Measurements from ENCODE around the gene SKIC8. TPM values are rescaled to one million over a fixed set of nuclear protein-coding genes. Genes with fewer than 3 reads are reported as not detected.

The SKIC8 gene
- total RNA-seq, 1 experiment from 2014 or later, result 188 TPM

DNA sequence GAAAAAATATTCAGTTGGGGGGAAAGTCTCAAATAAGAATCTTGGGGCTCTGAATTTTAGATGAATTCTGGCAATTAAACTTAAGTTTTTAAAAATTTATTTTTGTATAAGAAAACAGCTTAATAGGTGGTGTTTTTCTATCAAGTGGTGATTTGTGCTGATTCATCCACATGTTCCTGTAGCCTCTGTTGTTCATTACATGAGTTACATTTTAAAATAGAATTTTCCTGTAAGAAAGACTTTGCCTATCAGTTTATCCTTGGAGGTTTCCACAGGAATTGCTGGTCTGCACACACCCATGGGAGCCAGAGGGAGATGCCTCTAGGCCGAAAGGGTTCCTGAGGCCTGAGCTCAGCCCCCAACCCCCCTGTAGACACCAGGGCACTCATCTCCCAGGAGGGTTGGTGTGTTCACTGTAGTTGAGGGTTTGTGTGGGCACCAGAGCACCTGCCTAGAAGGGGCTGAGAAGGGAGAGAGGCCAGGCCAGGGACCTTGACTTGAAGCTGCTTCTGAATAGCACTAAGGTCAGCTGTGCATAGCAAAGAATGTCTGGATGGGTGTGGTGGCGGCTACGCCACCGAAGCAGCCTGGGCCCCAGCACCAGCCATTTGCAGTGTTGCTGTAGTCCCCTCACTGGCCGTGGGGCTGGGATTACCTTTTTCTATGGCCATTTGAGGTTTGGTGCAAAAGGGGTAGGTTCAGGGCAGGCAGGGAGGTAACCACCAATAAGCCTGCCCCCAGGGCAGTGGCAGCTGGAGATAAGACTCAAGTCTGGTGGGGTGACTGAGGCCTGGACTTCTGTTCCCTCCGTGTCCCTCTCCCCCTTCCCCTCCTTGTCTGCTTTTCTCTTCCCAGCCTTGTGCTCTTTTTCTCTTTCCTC, 23.1 kb downstream of the SKIC8 start:
- Histone ChIP-seq H3K4me3 (no peak overlapping the region), H3K9me3 (no peaks in the 10 kb centered on the region), H3K36me3 (peaks cover 4% of the 10 kb centered on the region), H3K27me3 (no peaks in the 10 kb centered on the region)
- DNase-seq, result no peak

DNA sequence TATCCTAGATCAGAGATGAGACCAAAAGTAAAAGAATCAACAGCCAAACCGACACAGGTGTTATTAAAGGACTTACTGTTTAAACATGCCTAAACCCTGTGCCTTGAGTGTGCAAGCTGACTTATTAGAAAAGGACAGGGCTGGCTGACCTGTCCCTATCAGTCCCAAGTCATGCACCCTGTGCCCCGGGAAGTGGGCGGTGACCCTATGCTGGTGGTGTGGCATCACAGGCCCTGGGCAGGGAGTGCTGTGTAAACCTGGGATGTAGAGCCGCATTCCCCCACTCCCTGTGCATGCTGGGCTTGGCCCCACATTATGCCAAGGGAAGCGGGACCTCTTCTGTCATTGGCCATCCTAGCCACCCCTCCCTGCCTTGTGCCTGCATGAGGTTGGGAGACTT, 24.4 kb downstream of the SKIC8 start:
- no peak for DNase-seq
- Histone ChIP-seq H3K9me3 (no peaks in the 10 kb centered on the region), H3K27me3 (no peaks in the 10 kb centered on the region), H3K4me3 (no peak overlapping the region), H3K36me3 (peaks cover 4% of the 10 kb centered on the region)

DNA sequence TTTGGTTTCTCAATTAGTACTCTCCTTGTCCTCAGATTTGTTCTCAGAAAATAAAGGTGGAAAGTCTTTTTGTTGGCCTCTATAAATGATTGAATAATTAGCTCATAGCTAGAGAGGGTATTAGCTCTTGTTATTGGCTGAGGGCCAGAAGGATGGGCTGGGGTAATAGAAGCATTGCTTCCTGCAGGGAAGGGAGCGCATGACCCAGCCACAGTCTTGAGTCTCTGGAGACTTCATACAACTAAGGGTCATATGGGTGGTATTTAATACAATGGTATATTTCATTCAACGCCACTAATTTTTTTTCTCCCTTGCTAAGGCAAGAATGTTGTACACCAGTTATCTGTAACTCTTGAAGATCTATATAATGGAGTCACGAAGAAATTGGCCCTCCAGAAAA, 26.6 kb downstream of the SKIC8 start:
- no peaks in the 10 kb centered on the region; the same call in 1 of the 2 replicates for H3K36me3 ChIP-seq
- no peaks in the 10 kb centered on the region for H3K9me3 ChIP-seq
- DNase-seq, result no peak
- no peaks in the 10 kb centered on the region for H3K27me3 ChIP-seq
- H3K4me3 ChIP-seq, result no peak overlapping the region

DNA sequence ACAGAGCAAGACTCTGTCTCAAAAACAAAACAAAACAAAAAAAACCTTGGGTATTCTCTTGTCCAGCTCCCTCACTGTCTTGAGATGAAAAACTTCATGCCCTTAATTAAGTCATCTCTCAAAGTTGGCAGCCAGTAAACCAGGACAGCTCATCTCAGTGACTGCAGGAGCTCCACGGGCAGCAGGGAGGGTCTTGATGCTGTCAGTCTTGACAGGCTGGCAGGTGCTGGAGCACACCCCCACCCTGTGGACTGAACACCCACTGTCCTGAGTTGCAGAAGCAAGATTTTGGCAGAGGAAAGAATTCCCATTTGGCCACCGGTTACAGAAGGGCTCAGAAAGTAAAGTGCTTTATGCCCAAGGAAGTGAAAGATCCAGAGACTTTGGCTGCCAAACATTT, 27.1 kb downstream of the SKIC8 start:
- H3K9me3 ChIP-seq, result no peaks in the 10 kb centered on the region
- peak; percentile 26 for DNase-seq
- no peaks in the 10 kb centered on the region for H3K27me3 ChIP-seq
- H3K36me3 ChIP-seq, result no peaks in the 10 kb centered on the region
- no peak overlapping the region for H3K4me3 ChIP-seq

DNA sequence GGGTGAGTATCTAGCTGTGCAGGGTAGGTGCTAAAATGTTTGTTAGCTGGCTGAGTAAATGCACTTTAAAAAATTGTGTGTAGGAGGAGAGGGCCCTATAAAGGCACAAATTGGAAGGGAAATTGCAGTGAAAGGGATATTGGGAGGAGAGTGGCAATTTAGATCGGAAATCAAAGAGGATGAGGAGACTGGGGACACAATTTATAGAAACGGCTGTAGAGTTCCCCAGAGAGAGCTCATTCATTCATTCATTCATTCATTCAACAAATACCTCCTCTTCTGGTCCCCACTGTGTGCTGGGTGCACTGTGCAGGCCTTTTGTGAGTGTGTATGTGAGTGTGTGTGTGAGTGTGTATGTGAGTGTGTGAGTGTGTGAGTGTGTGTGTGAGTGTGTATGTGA, 32.6 kb downstream of the SKIC8 start:
- H3K9me3 ChIP-seq, result no peaks in the 10 kb centered on the region
- H3K4me3 ChIP-seq, result no peak overlapping the region
- H3K27me3 ChIP-seq, result no peaks in the 10 kb centered on the region
- H3K36me3 ChIP-seq, result no peaks in the 10 kb centered on the region
- no peak for DNase-seq

DNA sequence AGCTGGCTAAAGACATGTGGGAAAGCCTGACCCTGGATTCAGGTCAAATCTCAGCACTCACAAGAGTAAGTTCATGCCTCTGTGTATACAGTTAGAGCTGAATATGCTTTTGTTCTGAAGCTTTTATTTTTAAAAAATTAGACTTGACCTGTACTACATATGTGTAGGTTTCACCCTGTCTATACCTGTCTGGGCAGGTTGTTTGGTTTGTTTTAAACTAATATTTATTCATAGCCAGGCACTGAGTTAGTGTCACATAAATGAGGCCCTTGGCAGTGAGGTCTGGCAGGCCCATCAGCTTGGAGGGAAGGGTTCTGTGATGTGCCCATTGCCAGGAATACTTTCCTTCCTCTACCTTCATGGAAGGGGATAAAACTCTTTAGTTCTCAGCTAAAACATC, 33.2 kb downstream of the SKIC8 start:
- Histone ChIP-seq H3K4me3 (no peak overlapping the region), H3K27me3 (no peaks in the 10 kb centered on the region), H3K9me3 (no peaks in the 10 kb centered on the region), H3K36me3 (no peaks in the 10 kb centered on the region)
- no peak for DNase-seq

DNA sequence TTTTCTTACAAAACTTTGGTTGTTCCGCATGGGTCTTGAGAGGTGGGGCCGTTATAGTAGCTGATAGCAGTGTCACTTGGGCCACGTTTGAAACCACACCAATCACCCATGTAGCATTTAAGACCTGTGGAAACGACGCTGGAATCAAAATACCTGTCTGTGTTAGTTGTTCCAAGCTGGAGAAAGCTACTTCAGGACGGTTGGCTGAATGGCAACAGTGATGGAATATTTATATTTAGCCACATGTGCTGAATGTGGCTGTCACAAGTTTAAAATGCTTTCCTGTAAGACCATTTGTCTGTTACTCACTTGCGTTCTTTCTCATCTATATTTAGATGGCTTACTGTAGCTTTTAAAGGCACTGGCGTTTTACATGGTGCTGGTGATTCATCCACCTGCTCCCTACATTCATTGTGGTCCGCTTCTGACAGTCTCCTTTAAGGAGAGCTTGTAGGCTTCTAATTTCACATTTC, 33.6 kb downstream of the SKIC8 start:
- no peaks in the 10 kb centered on the region for H3K27me3 ChIP-seq
- no peak for DNase-seq
- no peaks in the 10 kb centered on the region for H3K9me3 ChIP-seq
- no peak overlapping the region for H3K4me3 ChIP-seq
- no peaks in the 10 kb centered on the region for H3K36me3 ChIP-seq

DNA sequence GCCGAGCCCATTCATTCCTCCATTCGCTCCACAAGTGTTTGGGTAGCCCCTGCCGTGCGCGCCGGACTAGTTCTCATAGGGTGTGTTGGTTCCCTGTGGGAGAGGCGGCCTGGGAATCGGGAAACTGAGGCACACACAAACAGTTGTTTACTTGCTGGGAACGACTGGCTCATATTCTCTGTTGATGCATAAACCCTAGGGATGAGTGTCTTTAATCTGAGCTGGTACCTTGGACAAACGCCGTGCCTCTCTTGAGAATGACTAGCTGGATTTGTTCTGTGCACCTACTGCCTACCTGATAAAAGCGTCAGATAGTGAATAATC, 34.3 kb downstream of the SKIC8 start:
- DNase-seq, result no peak
- Histone ChIP-seq H3K36me3 (no peaks in the 10 kb centered on the region), H3K4me3 (no peak overlapping the region), H3K27me3 (no peaks in the 10 kb centered on the region), H3K9me3 (no peaks in the 10 kb centered on the region)

DNA sequence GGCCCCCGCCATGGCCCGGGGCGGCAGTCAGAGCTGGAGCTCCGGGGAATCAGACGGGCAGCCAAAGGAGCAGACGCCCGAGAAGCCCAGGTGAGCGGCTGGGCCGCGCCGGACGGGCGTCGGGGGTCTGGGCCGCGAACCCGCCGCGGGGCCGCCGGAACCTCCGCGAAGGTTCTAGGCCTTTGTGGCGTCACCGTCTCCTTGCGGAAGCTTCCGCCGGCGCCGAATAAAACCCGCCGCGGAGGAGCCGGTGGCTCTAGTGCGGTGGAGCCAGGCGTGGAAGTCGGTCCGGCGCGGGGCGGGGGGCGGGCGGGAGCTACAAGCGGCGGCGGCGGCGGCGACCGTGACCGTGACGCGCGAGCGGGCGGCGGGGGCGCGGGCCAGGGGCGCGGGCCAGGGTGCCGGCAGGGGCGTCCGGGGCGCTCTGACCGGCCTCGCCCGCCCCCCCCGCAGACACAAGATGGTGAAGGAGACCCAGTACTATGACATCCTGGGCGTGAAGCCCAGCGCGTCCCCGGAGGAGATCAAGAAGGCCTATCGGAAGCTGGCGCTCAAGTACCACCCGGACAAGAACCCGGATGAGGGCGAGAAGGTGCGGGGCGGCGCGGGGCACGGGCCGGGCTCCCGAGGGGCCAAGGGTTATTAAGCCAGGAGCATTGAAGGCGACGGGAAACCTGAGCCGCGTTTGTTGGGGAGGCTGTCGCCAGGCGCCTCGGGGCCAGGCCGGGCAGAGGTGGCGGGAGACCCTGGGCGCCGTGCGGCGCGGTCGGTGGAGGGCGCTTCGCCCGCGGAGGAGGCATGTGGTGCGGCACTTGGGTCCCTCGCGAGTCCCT, 34.9 kb downstream of the SKIC8 start, which contains the start of gene DNAJA4:
Gene DNAJA4, plus strand, starts transcription at position 259 of the 833 bp plus-strand sequence. Its CDS starts 202 bp downstream, at position 461.
- Histone ChIP-seq H3K36me3 (no peaks in the 10 kb centered on the region), H3K27me3 (no peaks in the 10 kb centered on the region), H3K9me3 (no peaks in the 10 kb centered on the region), H3K4me3 (no peak within 1 kb of the TSS)
- peak; percentile 9 for DNase-seq

DNA sequence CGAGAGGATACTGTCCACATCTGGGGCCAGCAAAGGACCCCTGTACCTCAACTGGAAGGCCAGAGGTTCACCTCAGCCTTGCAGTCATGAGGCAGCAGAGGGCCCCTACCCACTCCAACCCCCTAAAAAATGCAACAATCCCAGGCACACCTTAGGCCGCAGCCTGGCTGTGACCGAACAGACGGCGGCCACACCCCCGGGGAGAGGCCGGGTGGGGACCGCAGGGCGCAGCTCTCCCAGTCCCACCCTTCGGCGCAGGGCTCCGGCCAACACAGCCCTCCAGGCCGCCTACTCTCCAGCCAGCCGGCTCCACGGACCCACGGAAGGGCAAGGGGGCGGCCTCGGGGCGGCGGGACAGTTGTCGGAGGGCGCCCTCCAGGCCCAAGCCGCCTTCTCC, 35.5 kb downstream of the SKIC8 start:
- Histone ChIP-seq H3K4me3 (no peak overlapping the region), H3K27me3 (no peaks in the 10 kb centered on the region)

DNA sequence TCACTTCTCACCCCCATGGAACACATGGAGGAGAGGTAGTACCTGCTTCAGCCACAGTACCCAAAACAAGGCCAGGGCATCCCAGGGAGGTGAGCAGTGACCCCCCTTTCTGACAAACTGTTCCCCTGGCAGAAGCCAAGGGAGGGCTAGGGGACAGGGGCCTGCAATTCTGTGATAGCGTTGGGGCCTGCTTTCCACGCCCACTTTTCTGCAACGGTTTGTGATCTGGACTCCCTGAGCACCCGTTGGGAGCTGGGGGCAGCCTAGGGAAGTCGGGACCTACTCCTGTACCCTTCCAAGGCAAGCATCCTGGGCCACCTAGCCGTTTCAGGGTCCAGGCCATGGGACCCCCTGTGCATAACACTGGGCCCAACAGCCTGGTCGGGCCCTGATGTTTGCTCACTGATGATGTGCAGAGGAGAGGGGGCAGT, 36.0 kb downstream of the SKIC8 start:
- Histone ChIP-seq H3K4me3 (no peak overlapping the region), H3K9me3 (no peaks in the 10 kb centered on the region), H3K36me3 (no peaks in the 10 kb centered on the region), H3K27me3 (no peaks in the 10 kb centered on the region)
- DNase-seq, result no peak

More for the DNA sequence above, 35.5 kb downstream of the SKIC8 start:
- no peaks in the 10 kb centered on the region for H3K9me3 ChIP-seq
- H3K36me3 ChIP-seq, result no peaks in the 10 kb centered on the region
- no peak for DNase-seq

DNA sequence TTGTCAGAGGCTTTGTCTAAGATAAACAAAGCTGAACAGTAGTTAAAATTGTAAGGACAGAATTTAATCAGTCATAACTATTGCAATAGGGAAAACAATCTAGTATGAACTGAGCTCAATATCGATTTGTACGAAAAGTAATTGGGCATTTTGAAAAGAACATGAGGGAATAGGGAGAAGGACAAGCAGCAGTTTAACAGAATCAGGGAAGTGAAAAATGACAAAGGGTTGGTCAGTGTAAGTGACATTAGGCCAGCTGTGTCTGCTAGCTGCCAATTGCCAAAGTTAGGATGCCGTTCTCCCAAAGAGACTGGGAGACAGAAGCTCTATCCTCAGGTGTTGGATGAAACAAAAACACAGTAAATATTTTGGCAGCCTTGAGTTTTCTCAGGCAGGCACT, 38.3 kb downstream of the SKIC8 start:
- Histone ChIP-seq H3K36me3 (no peaks in the 10 kb centered on the region), H3K4me3 (no peak overlapping the region), H3K27me3 (no peaks in the 10 kb centered on the region), H3K9me3 (no peaks in the 10 kb centered on the region)
- DNase-seq, result no peak

DNA sequence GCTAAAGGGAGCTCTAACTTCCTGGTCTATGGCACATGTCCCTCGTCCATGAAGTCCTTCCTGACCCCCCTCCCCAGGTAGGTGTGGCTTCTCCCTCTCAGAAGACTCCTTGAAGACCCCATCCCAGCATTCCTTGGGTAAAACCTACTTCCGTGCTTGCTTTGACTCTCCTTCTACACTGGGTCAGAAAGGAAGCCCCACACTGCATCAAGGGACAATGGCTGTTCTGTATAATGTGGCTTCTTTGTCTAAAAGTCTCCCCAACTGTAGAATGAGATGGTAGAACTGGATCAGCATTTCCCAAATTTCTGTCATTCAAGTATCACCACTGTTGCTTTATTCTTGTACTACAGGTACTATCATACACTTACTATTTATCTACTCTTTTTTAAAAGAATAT, 38.9 kb downstream of the SKIC8 start:
- Histone ChIP-seq H3K36me3 (no peaks in the 10 kb centered on the region), H3K4me3 (no peak overlapping the region), H3K9me3 (no peaks in the 10 kb centered on the region), H3K27me3 (no peaks in the 10 kb centered on the region)
- no peak for DNase-seq

DNA sequence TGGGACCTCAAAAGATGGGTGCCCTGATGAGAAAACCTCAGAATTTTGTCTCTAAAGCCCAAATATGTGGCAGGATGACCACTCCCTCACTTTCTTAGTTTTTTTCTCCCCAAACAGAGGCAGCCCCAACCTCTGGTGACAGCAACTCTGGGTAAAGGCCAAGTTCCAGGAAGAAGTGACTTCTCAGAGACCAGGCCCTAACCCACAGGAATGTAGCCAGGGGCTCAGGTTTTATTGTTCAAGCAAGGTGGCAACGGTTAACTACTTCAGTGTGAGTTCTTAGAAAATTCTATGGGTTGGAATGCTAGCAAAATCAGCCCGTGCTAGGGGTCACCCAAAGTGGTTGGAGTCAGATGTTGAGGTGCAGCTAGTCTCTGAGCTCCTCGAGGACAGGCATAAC, 40.2 kb downstream of the SKIC8 start:
- DNase-seq, result no peak
- Histone ChIP-seq H3K36me3 (no peaks in the 10 kb centered on the region), H3K9me3 (no peaks in the 10 kb centered on the region), H3K27me3 (no peaks in the 10 kb centered on the region), H3K4me3 (no peak overlapping the region)

DNA sequence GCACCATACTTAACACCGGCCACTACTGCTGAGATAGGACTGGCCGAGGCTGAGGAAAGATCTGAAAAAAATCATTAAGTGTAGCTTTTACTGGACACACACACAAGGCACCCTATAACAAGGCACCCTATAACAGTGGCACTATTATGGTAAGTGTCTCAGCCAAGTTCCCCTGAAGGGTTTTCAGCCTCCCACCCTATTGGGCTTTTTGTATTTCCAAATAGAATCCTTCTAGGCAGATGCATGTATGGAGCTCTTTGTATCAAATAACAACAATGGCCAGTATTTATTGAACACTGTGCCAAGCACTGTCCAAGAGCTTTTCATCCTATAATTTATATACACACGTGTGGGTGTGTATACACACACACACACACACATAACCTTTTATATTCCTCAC, 41.7 kb downstream of the SKIC8 start:
- H3K36me3 ChIP-seq, result no peaks in the 10 kb centered on the region
- no peaks in the 10 kb centered on the region for H3K9me3 ChIP-seq
- H3K27me3 ChIP-seq, result no peaks in the 10 kb centered on the region
- no peak for DNase-seq
- no peak overlapping the region for H3K4me3 ChIP-seq

DNA sequence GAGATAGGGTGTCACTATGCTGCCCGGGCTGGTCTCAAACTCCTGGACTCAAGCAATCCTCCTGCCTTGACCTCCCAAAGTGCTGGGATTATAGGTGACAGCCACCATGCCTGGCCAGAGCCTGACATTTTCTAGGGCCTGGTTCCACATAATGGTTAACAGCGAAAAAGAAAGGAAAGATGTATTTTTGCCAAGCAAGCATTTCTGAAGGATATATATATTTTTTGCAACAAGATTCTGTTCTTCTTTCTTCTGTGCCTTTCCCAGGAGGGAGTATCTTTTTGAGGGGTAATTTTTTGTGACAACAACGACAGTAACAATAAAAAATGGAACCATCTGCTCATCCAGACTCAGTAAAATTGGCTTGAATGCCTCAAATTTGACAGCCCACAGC, 43.4 kb downstream of the SKIC8 start:
- Histone ChIP-seq H3K4me3 (no peak overlapping the region), H3K9me3 (no peaks in the 10 kb centered on the region), H3K36me3 (no peaks in the 10 kb centered on the region), H3K27me3 (no peaks in the 10 kb centered on the region)
- DNase-seq, result no peak

DNA sequence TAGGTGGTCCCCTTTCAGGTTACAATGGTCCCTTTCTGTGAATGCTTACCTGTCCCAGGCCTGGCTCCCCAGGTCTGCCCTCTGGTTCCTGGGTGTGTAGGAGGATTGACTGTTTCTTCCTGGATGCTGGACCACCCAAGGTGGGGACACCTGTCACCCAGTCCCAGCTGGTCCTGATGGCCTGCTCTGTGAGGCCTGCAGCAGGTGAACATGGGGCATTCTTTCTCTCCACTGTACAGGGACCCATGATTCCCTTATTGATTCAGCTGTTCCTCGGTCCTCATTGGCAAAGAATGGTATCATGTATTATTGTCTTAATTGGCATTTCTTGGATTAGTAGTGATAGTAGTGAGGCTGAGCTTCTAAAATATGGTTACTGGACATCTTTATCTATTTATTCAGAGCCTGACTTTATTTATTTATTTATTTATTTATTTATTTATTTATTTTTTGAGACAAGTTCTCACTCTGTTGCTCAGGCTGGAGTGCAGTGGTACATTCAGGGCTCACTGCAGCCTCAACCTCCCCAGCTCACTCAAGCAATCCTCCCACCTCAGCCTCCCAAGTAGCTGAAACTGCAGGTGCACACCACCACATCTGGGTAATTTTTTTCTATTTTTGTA, 43.9 kb downstream of the SKIC8 start:
- no peaks in the 10 kb centered on the region for H3K27me3 ChIP-seq

More for the DNA sequence above, 43.9 kb downstream of the SKIC8 start:
- no peak for DNase-seq
- Histone ChIP-seq H3K4me3 (no peak overlapping the region), H3K36me3 (no peaks in the 10 kb centered on the region), H3K9me3 (no peaks in the 10 kb centered on the region)

Data from MG63 (cell line).